LoVo (cell line): ENCODE measurements around the gene B4GALT7.
"Not testable (repeated sequence)": the region's sequence is repeated elsewhere in the genome, so short reads cannot be mapped to it uniquely, and the experiment has no call there.

Source experiments
- DNase-seq: peaks from one replicate; pipeline ENCODE4 v3.0.0-alpha.2; 2016; ENCODE audit warnings: low spot score

B4GALT7 gene

DNA sequence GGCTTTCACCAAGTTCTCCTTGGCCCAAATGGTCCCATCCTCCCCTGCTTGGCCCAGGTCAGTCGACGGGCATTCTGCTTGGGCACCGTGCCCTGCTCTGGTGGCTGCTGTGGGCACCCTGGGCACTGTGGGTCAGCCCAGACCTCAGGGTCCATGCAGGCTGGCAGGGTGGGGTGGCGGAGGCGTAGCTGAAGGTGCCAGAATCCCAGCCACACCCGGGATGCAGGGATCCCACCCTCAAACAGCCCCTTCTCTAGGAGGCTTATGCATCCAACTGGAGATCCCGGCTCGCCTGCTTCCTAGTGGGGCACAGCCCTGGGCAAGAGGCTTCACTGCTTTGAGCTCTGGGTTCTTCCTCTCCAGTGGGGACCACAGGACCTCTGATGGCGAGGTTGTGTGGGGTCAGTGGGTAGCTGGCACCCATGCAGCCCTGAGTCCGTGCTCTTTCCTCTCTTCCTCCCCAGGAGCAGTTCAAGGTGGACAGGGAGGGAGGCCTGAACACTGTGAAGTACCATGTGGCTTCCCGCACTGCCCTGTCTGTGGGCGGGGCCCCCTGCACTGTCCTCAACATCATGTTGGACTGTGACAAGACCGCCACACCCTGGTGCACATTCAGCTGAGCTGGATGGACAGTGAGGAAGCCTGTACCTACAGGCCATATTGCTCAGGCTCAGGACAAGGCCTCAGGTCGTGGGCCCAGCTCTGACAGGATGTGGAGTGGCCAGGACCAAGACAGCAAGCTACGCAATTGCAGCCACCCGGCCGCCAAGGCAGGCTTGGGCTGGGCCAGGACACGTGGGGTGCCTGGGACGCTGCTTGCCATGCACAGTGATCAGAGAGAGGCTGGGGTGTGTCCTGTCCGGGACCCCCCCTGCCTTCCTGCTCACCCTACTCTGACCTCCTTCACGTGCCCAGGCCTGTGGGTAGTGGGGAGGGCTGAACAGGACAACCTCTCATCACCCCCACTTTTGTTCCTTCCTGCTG, 9.4 kb downstream of the B4GALT7 start:
- no peak for DNase-seq

DNA sequence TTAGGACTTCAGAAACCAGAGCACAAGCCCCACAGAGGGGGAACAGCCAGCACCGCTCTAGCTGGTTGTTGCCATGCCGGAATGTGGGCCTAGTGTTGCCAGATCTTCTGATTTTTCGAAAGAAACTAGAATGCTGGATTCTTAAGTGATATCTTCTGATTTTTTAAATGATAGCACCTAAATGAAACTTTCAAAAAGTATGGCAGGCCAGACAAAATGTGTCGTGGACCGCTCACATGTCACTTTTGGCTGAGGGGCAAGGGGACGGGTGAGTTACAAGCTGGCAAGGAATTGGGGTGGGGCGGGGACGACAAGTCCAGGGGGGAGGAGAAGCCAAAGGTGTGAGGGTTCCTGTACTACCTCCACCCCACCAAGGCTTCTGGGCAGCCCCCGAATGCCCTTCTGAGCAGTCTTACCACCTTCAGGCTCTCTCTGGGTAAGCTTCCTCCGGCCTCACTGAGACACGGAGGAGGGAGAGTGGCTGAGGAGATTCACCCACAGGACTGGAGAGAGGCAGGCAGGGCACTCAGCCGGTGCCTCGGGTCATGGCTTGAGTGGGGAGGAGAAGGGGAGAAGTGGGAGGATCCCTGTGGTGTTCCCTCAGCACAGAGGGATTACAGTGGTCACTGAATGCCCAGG, 10.3 kb downstream of the B4GALT7 start:
- DNase-seq, result no peak

DNA sequence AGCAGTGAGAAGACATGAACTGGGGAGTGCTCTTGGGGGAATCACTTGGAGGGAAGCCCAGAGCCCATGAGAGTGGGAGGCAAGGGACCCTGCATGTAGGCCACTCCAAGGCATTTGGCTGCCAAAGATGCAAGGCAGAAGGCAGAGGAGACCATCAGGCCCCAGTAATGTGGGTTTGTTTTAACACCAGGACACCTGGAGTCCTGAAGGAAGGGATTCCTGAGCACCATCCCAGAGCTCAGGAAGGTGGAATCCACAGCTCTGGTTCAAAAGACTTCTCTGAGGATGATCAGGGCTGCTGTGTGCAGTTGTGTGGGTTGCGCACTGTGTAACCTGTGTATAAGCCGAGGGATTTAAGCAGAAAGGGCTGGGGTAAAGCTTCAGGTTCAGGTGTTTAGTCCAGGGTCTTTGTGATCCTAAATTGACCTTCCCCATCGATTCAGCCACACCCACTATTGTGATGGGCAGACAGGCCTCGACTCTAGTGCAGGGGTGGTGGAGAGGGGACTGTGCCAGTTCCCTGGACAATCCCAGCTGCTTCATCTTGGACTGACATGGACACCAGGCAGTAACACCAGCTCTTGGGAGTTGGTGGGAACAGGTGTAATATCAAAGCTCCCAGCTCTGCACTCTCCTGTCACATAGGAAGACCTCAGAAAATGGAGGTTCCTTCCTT, 11.0 kb downstream of the B4GALT7 start:
- DNase-seq, result no peak

DNA sequence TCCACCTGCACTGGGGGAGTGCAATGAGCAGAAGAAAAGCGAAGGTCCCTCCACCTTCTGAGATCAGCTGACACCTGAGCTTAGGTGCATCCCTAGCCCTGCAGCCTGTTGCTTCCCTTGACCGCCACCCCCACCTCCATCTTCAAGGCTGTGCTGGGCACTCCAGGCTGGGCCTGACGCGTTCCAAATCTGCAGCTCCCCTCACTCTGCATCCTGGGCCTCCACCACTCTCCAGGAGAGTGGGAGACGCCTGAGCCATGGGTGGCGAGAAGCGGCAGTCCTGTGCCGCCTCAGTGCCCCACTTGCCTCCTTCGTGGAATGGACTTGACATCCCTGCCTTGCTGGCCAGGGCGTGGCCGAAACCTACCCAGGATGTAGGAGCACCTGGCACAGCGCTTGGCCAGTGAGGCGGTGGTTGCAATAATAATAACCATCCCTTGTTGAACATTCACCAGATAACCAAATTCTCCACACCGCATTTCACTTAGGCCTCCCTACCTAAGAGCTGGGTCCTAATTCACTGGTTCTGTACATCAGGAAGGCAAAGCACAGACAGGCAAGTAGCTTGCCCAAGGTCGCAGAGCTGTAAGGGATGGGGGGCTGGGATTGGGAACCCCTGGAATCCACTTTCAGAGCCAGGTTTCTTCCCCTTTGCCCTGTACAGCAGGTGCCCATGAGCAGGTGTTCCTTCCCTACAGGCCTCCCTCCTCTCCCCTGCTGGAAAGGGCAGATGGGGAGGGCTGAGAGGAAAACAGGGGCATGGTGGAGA, 11.7 kb downstream of the B4GALT7 start:
- DNase-seq, result no peak

DNA sequence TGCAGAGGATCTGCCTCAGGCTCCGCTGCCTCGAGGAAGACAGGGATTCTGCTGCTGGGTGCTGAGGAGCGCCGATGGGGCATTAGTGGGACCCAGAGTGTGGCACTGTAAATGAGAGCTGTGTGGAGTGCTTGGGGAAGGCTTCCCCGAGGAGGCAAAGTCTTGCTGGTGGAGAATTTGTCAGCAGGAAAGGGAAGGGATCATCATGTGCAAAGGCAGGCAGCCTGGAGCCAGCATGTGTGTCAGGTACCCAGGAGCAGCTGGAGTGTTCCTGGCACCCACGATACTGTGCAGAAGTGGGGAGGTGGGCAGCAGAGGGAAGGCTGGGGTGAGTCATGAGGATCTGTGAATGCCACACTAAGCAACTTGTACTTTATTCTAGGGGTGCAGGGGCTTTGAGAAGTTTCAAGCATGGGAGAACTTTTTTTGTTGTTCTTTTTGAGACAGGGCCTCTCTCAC, 12.3 kb downstream of the B4GALT7 start:
- no peak for DNase-seq

DNA sequence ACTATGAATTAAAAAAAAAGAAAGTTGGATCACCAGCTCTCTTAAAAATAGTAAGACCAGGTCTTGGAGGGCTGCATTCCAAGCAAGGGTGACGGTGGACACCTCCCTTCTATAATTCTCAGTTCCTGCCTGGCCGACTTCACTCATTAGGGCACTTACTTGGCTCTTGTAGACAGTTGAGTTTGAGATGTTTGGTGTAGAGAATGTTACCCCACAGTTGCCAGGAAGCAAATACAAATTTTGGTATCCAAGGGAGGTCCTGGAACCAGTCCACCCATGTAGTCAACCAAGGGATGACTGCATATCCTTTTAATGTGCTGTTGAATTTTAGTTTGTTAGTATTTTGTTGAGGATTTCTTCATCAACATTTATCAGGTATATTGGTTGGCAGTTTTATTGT, 20.6 kb downstream of the B4GALT7 start:
- no peak for DNase-seq

DNA sequence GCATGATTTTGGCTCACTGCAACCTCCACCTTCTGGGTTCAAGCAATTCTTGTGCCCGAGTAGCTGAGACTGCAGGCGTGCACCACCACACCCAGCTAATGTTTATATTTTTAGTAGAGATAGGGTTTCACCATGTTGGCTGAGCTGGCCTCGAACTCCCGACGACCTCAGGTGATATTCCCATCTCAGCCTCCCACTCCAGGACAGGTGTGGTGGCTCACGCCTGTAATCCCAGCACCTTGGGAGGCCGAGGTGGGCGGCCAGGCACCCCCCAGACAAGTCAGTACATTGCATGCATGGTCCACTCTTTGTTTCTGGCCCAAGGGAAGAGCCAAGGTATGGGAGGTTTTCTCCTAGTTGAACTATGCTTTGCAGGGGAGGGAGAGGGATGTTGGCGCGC, 24.2 kb downstream of the B4GALT7 start:
- not testable (repeated sequence) for DNase-seq

DNA sequence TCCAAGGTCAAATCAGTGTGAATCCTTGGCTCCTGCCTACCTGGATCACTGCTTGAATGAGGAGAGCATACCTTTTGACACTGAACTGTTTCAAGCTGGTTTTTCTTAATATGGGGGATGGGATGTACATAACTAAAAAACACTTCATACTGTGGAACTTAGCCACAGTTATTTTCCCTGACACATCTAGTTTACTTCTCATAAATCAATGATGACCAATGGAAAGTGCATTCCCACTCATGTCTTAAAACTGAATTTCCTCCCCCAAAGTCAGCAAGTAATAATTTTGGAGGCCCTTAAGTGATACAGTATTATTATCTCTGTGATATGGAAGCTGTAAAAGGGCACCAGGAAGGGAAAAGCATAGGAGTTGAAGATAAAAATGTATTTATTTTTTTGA, 30.3 kb downstream of the B4GALT7 start:
- not testable (repeated sequence) for DNase-seq

DNA sequence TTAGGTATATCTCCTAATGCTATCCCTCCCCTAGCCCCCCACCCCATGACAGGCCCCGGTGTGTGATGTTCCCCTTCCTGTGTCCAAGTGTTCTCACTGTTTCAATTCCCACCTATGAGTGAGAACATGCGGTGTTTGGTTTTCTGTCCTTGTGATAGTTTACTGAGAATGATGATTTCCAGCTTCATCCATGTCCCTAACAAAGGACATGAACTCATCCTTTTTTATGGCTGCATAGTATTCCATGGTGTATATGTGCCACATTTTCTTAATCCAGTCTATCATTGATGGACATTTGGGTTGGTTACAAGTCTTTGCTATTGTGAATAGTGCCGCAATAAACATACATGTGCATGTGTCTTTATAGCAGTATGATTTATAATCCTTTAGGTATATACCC, 35.0 kb downstream of the B4GALT7 start:
- not testable (repeated sequence) for DNase-seq

DNA sequence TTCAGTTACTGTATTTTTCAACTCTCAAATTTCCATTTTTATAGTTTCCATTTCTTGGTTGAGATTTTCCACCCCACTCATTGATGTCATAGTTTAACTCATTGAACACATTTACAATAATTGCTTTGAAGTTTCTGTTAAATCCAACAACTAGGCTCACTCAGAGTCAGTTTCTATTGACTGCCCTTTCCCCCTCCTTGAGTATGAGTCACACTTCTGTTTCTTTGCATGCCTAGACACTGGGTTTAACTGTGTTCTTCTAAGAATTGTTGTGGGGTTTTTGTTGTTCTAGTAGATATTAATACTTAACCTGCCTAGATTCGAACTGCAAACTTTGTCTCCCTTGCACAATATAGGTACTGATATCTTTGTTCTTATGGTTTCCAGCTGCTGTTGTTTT, 45.5 kb downstream of the B4GALT7 start:
- DNase-seq, result not testable (repeated sequence)

DNA sequence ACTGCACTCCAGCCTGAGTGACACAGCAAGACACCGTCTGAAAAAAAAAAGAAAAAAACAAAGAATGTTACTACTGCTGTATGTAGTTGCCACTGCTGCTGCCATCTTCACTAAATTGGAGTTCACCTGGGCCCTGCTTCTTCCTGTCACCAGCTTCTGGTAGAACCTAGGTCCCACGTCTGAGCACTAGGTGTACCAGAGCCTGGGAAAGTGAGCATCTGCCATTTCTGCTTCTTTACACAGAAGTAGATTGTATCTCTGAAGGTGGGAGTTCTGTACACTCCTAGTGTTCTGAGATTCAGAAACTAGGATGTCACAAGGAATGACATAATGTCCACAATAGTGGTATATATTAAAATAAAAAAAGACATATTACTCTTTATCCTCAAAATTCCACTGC, 51.3 kb downstream of the B4GALT7 start:
- DNase-seq, result not testable (repeated sequence)

DNA sequence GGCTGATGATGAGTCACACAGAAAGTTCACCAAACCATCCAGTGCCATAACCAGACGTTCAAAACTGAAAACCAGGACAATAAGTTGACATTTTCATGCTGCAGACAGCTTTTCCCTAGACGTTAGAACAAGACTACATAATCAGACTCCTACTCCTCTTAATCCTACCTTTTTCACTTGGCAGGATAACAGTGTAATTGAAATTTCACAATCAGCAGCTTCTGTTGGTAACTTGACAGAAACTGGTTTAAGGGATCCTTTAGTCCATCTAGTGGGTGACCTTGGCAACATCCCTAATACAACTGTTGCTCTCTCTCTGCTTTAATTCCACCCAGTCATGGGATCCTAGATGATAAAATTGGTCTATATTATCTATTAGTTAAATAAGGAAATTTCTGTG, 57.9 kb downstream of the B4GALT7 start:
- DNase-seq, result not testable (repeated sequence)

DNA sequence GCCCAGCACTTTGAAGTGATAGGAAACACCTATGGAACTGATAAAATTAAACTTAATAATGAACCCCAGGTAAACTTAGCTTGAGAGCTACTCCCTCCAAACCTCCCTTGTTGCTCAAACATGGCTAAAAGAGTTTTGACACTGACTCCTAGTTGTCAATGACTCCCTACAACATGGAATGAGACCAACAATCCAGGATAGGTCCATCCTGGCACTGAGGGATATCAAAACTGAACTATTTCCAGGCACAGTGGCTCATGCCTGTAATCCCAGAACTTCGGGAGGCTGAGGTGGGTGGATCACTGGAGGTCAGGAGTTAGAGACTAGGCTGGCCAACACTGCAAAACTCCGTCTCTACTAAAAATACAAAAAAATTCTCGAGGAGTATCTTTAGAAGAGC, 58.6 kb downstream of the B4GALT7 start:
- DNase-seq, result not testable (repeated sequence)
